ENCODE results near the gene PRODH2.

PRODH2 gene

DNA sequence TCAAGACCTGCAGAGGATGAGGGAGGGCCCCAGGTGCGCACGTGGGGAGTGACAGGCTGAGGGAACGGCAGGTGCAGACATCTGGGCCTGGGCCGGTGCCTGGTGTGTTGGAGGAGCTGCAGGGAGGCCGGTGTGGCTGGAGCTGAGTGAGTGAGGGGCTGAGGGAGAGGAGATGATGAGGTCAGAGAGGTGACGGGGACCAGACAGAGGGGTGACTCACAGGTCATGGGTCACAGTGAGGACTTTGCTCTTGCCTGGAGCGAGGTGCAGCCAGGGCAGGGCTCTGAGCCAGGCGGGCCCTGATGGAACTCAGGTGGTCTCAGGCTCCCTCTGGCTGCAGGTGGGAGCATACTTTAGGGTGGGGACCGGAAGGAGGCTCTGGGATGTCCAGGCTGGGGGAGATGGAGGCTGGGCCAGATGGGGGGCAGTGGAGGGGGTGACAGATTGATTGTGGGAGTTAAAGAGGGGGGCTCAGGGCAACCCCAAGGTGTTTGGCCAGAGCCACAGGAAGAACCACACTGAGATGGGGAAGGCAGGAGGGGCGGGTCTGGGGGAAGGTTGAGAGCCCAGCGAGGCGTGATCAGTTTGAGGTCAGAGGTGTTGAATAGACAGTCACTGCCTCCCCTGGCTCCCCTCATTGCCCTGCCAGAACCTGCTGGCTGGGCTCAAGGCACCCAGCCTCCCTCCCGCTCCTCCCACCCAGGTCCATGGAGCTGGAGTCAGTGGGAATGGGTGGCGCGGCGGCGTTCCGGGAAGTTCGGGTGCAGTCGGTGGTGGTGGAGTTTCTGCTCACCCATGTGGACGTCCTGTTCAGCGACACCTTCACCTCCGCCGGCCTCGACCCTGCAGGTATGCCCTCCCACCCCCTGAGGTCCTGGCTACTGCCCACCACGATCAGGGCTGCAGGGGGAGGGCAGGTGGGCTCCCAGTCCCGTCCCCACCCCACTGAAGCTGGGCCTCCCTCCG lies 28.9 kb downstream of the PRODH2 start:
- H3K36me3 Mint-ChIP-seq (ENCODE audit: low read depth): peaks cover 11% of the 10 kb centered on the region
- no peak for DNase-seq
- no peaks in the 10 kb centered on the region for H3K9me3 Mint-ChIP-seq
- H3K4me3 Mint-ChIP-seq: no peak overlapping the region
- H3K27ac Mint-ChIP-seq: no peak overlapping the region
- H3K27me3 Mint-ChIP-seq: no peaks in the 10 kb centered on the region
- H3K4me1 Mint-ChIP-seq (ENCODE audit: low read depth): no peaks in the 10 kb centered on the region

GRCh38 chr19:35782589-35782988 lies 30.1 kb downstream of the PRODH2 start:
- Mint-ChIP-seq H3K4me1 (ENCODE audit: low read depth) (no peaks in the 10 kb centered on the region), H3K27me3 (no peaks in the 10 kb centered on the region), H3K27ac (no peak overlapping the region), H3K4me3 (no peak overlapping the region), H3K36me3 (ENCODE audit: low read depth) (peaks cover 11% of the 10 kb centered on the region), H3K9me3 (no peaks in the 10 kb centered on the region)
- no peak for DNase-seq

DNA sequence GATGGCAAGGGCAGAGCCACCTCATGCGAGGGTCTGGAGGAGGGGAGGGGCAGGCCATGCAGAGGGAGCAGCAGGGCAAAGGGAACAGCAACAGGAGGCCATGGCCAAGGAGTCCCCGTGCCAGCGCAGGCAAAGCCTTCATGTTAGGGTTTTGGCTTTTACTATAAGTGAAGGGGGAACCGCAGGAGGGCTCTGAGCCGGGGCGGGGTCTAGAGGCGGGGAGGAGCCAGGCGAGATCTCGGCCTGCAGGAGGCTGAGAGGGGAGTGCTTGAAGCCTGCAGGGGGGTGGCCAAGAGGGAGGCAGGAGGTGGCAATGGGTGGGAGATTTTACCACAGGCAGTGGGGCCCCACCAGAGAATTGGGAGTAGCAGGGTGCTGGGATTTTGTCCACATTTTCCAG lies 31.0 kb downstream of the PRODH2 start:
- H3K27me3 Mint-ChIP-seq: no peaks in the 10 kb centered on the region
- H3K36me3 Mint-ChIP-seq (ENCODE audit: low read depth): peaks cover 11% of the 10 kb centered on the region
- no peak overlapping the region for H3K4me3 Mint-ChIP-seq
- H3K9me3 Mint-ChIP-seq: no peaks in the 10 kb centered on the region
- no peak for DNase-seq
- H3K4me1 Mint-ChIP-seq (ENCODE audit: low read depth): no peaks in the 10 kb centered on the region
- no peak overlapping the region for H3K27ac Mint-ChIP-seq

- Mint-ChIP-seq H3K4me1 (ENCODE audit: low read depth) (peaks cover 3% of the 10 kb centered on the region), H3K36me3 (ENCODE audit: low read depth) (peaks cover 10% of the 10 kb centered on the region), H3K27me3 (no peaks in the 10 kb centered on the region), H3K27ac (no peak overlapping the region), H3K9me3 (no peaks in the 10 kb centered on the region), H3K4me3 (no peak overlapping the region)
- no peak for DNase-seq
Measured at GRCh38 chr19:35780717-35781116, 31.9 kb downstream of the PRODH2 start.

DNA sequence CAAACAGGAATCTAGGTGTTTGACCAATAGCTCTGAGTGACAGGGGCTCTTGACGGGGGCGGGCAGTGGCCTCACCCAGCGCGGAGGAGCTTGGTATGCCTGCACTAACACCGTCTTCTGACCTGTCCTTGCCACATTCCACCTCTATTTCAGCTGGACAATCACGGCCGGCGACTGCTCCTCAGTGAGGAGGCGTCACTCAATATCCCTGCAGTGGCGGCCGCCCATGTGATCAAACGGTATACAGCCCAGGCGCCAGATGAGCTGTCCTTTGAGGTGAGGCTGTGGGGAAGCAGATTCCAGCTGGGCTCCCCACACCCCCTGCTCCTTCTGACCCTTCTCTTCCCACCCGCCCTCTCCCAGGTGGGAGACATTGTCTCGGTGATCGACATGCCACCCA lies 32.6 kb downstream of the PRODH2 start:
- Mint-ChIP-seq H3K9me3 (no peaks in the 10 kb centered on the region), H3K4me1 (ENCODE audit: low read depth) (peaks cover 4% of the 10 kb centered on the region), H3K27ac (no peak overlapping the region), H3K4me3 (no peak overlapping the region), H3K36me3 (ENCODE audit: low read depth) (peaks cover 10% of the 10 kb centered on the region), H3K27me3 (no peaks in the 10 kb centered on the region)
- DNase-seq: no peak

DNA sequence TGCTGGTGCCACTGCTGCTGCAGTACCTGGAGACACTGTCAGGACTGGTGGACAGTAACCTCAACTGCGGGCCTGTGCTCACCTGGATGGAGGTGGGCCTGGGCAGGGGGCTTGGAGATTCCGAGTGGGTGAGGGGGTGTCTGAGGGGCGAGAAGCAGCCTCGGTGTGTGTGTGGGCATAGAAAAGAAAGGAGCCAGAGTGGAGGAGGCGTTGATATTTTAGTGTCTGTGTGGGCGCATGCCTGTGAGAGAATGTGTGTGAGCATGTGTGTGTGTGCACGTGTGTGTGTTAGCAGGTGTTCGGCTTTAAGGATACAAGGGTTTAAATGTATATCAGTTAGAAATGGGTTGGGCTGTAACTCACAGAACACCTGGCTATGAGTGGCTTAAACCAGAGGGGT lies 33.6 kb downstream of the PRODH2 start:
- DNase-seq: no peak
- H3K36me3 Mint-ChIP-seq (ENCODE audit: low read depth): peaks cover 10% of the 10 kb centered on the region
- no peak overlapping the region for H3K27ac Mint-ChIP-seq
- no peak overlapping the region for H3K4me3 Mint-ChIP-seq
- no peaks in the 10 kb centered on the region for H3K9me3 Mint-ChIP-seq
- H3K27me3 Mint-ChIP-seq: no peaks in the 10 kb centered on the region
- peaks cover 10% of the 10 kb centered on the region for H3K4me1 Mint-ChIP-seq (ENCODE audit: low read depth)

- H3K4me1 Mint-ChIP-seq (ENCODE audit: low read depth): peaks cover 10% of the 10 kb centered on the region
- no peaks in the 10 kb centered on the region for H3K9me3 Mint-ChIP-seq
- peaks cover 10% of the 10 kb centered on the region for H3K36me3 Mint-ChIP-seq (ENCODE audit: low read depth)
- H3K4me3 Mint-ChIP-seq: no peak overlapping the region
- no peak overlapping the region for H3K27ac Mint-ChIP-seq
- H3K27me3 Mint-ChIP-seq: no peaks in the 10 kb centered on the region
- DNase-seq: no peak
Measured at GRCh38 chr19:35777961-35778360, 34.7 kb downstream of the PRODH2 start.

- Mint-ChIP-seq H3K36me3 (ENCODE audit: low read depth) (peaks cover 8% of the 10 kb centered on the region), H3K9me3 (no peaks in the 10 kb centered on the region), H3K4me1 (ENCODE audit: low read depth) (peaks cover 10% of the 10 kb centered on the region), H3K27ac (no peak overlapping the region), H3K4me3 (peak overlapping the region; percentile 12), H3K27me3 (no peaks in the 10 kb centered on the region)
- no peak for DNase-seq
Measured at GRCh38 chr19:35777086-35777841, 35.4 kb downstream of the PRODH2 start.

DNA sequence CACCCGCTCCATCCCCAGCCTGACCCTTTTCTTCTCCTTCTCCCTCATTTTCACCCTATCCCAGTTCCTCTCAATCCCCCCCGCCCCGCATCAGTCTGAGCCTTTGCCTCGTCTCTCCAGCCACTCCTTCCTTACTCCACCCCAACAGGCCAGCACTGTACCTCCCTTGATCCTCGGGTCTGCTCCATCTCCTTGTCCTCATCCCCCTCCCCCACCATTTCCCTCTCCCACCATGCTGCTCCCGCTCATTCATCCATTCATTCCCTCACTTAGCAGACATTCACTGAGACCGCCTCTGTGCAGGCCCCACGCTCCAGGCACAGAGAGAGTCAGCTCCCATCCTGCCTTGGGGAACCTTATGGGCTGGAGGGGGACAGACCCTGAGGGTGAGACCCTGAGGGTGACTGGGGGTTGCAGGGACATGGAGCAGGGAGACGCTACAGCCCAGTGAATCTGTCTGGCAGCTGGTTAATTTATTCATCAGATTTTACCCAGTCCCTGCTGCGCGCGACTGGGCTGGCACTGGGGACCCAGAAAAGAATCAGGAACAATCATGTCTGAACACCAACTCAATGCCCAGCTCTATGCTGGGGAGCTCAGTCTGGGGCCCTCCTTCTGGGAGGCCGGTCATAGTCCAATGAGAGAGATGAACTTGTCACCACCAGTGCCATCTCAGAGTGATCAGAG lies 36.4 kb downstream of the PRODH2 start:
- Mint-ChIP-seq H3K27ac (no peak overlapping the region), H3K4me1 (ENCODE audit: low read depth) (peaks cover 10% of the 10 kb centered on the region), H3K4me3 (peak overlapping the region; percentile 73), H3K9me3 (no peaks in the 10 kb centered on the region), H3K27me3 (no peaks in the 10 kb centered on the region), H3K36me3 (ENCODE audit: low read depth) (peaks cover 7% of the 10 kb centered on the region)
- no peak for DNase-seq

GRCh38 chr19:35775298-35776101 lies 37.1 kb downstream of the PRODH2 start, which contains the start of gene ARHGAP33:
Gene ARHGAP33 (plus strand): TSS chr19:35775564. CDS start chr19:35775659, 95 bp downstream.
- peak; percentile 99 for DNase-seq
- H3K36me3 Mint-ChIP-seq (ENCODE audit: low read depth): peaks cover 6% of the 10 kb centered on the region
- no peaks in the 10 kb centered on the region for H3K27me3 Mint-ChIP-seq
- H3K27ac Mint-ChIP-seq: no peak within 1 kb of the TSS
- H3K9me3 Mint-ChIP-seq: no peaks in the 10 kb centered on the region
- H3K4me3 Mint-ChIP-seq: peak within 1 kb of the TSS; percentile 73
- H3K4me1 Mint-ChIP-seq (ENCODE audit: low read depth): peaks cover 10% of the 10 kb centered on the region

DNA sequence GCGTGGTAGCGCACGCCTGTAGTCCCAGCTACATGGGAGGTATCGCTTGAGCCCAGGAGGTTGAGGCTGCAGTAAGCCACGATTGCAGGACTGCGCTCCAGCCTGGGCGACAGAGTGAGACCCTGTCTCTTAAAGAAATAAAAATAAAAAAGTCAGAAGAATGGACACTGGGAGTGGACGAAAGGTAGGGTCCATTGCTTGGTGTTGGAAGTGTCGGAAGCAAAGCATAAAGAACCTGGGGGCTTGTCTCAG lies 37.7 kb downstream of the PRODH2 start:
- no peak for DNase-seq
- peak overlapping the region; percentile 73 for H3K4me3 Mint-ChIP-seq
- no peaks in the 10 kb centered on the region for H3K27me3 Mint-ChIP-seq
- H3K27ac Mint-ChIP-seq: no peak overlapping the region
- H3K4me1 Mint-ChIP-seq (ENCODE audit: low read depth): peaks cover 10% of the 10 kb centered on the region
- H3K36me3 Mint-ChIP-seq (ENCODE audit: low read depth): peaks cover 6% of the 10 kb centered on the region
- H3K9me3 Mint-ChIP-seq: no peaks in the 10 kb centered on the region

DNA sequence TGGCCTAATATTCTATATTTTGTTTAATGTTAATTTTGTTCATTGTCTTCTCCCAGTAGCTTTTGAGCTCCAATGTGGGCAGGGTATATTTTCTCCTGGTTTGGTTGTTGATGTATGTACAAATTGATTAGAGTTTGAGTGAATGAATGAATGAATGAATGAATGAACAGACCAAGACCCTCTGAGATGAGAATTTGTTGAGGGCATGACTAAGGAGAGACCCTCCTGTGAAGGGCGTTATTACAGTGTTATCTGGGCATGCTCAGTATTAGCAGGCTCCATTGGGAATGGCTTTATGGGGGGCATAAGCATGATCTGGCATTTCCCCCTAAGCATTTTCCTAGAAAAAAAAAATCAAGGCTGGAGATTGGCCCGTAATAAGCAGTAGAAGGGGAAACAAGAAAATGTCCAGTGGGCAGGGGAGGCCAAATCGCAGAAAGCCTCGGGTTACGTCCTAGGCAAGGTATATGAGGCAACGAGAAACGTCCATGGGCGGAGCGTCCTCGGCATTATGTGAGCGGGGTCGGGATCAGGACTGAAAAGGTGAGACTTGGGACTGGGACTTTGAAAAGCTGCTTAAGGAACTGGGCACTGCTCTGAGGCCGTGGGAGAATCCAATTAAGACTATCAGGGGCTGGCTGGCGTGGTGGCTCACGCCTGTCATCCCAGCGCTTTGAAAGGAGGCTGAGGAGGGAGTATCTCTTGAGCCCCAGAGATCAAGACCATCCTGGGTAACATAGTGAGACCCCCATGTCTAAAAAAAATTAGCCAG lies 38.2 kb downstream of the PRODH2 start:
- peak overlapping the region; percentile 73 for H3K4me3 Mint-ChIP-seq
- no peaks in the 10 kb centered on the region for H3K9me3 Mint-ChIP-seq
- H3K27ac Mint-ChIP-seq: no peak overlapping the region
- H3K36me3 Mint-ChIP-seq (ENCODE audit: low read depth): peaks cover 10% of the 10 kb centered on the region
- DNase-seq: no peak
- no peaks in the 10 kb centered on the region for H3K27me3 Mint-ChIP-seq
- peaks cover 10% of the 10 kb centered on the region for H3K4me1 Mint-ChIP-seq (ENCODE audit: low read depth)

DNA sequence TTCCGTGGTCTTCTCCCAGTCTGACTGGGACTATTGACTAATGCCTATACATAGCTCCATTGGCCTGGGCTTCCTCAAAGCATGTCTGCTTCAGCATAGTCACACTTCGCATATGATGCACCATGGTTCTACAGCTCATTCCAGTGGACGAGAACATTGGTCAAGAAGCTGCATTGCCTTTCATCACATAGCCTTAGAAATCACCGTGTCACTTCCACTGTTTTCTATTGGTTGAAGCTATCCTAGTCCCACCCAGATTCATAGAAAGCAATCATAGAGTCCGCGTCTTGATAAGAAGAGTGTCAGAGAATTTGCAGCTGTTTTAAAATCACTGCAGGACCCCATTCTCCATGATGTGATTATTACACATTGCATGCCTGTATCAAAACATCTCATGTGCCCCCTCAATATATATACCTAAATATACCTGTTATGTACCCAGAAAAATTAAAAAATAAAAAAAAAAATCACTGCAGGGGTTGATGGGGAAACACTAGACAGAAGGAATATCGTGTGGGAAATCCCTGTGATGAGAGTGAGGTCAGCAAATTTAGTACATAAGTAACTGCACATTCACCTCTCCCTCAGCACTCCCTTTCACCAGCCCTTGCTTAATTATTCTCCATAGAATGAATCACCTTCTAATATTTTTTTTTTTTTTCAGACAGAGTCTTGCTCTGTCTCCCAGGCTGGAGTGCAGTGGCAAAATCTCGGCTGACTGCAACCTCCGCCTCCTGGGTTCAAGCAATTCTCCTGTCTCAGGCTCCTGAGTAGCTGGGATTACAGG lies 39.4 kb downstream of the PRODH2 start:
- H3K27me3 Mint-ChIP-seq: no peaks in the 10 kb centered on the region
- peaks cover 19% of the 10 kb centered on the region for H3K36me3 Mint-ChIP-seq (ENCODE audit: low read depth)
- DNase-seq: no peak
- H3K4me3 Mint-ChIP-seq: no peak overlapping the region
- no peaks in the 10 kb centered on the region for H3K9me3 Mint-ChIP-seq
- H3K27ac Mint-ChIP-seq: no peak overlapping the region
- peaks cover 10% of the 10 kb centered on the region for H3K4me1 Mint-ChIP-seq (ENCODE audit: low read depth)
